Measurements from ENCODE around the gene CAND2. TPM values are rescaled to one million over a fixed set of nuclear protein-coding genes. Genes with fewer than 3 reads are reported as not detected.

The CAND2 gene
- total and polyA plus RNA-seq, 2 of the 8 experiments (the other 6 are each of a cell fraction or from before 2014, with no cell fraction given), result 8.7 TPM

- H3K27me3 ChIP-seq (replicated peaks in 1 of 4; ENCODE audit: control insufficient read depth in 3 of 4, extremely low read depth in 1 of 4, insufficient read depth in 3 of 4, low read length in 3 of 4), result no peaks in the 10 kb centered on the region
- H2BK120ac ChIP-seq (replicated peaks; ENCODE audit: low read depth, low read length), result no peak overlapping the region
- ChIA-PET POLR2A (ENCODE audit: partially characterized antibody) (no interaction called here), CTCF (ENCODE audit: partially characterized antibody) (interaction anchor here (1.6 kb wide), 1 partner anchor 9 kb away, joined by 6 read pairs; no protein-coding TSS in a partner anchor)
- H4K5ac ChIP-seq (ENCODE audit: insufficient read length, low read depth, low read length), result no peak overlapping the region
- H3K23me2 ChIP-seq (ENCODE audit: low read depth, low read length), result no peaks in the 10 kb centered on the region
- H3K4me1 ChIP-seq (replicated peaks in 1 of 4; ENCODE audit: control insufficient read depth in 3 of 4, insufficient read depth in 4 of 4, low read length in 3 of 4), result 0 out of 7 replicates have a peak, but pooled peaks cover 0 to 2% (median 0%) of the 10 kb centered on the region in 4 experiments
- no peak overlapping the region for H2AFZ ChIP-seq (ENCODE audit: low read length)
- 90% methylated on average over 4 of the region's 4 CpGs; no CpG with 5 or more reads in 1 of the 2 experiments for WGBS, 2 experiments (ENCODE audit: extremely low coverage in 1 of 2, insufficient coverage in 1 of 2, insufficient read length in 1 of 2, insufficient replicate concordance in 2 of 2, low coverage in 1 of 2, low lambda C conversion rate in 2 of 2, missing lambda C conversion rate in 1 of 2)
- no peaks in the 10 kb centered on the region for H3K79me2 ChIP-seq (ENCODE audit: control insufficient read depth in 1 of 2, insufficient read depth in 2 of 2, low read length in 2 of 2)
- no peak overlapping the region for H3K23ac ChIP-seq (ENCODE audit: insufficient read length)
- H4K91ac ChIP-seq (replicated peaks; ENCODE audit: insufficient read length, low read length), result no peak overlapping the region
- no peak overlapping the region for H2BK12ac ChIP-seq (ENCODE audit: low read depth, low read length)
- no peak for DNase-seq (ENCODE audit: low read depth in 1 of 2, low spot score in 2 of 2)
- no peak overlapping the region for H3K18ac ChIP-seq (ENCODE audit: extremely low read depth, low read length)
- no peaks in the 10 kb centered on the region for H3K36me3 ChIP-seq (ENCODE audit: control insufficient read depth in 2 of 4, insufficient read depth in 4 of 4, low read length in 3 of 4)
- no peak overlapping the region for H4K8ac ChIP-seq (ENCODE audit: extremely low read depth, insufficient read depth, low read length)
- H2BK15ac ChIP-seq (ENCODE audit: low read length), result no peak overlapping the region
- no peak overlapping the region for H3K27ac ChIP-seq (ENCODE audit: low read depth, low read length)
- H2BK5ac ChIP-seq (ENCODE audit: low read depth, low read length), result no peak overlapping the region
- no peaks in the 10 kb centered on the region for H3K9me3 ChIP-seq (ENCODE audit: insufficient read depth in 2 of 2, low read depth in 1 of 2, low read length in 1 of 2)
- no peak overlapping the region for H2AK5ac ChIP-seq (ENCODE audit: low read depth, low read length)
- FAIRE-seq, result no peak
- H2BK20ac ChIP-seq (ENCODE audit: low read length), result no peak overlapping the region
- H3K4me2 ChIP-seq (ENCODE audit: insufficient read depth in 1 of 2, low read depth in 2 of 2, low read length in 2 of 2), result no peak overlapping the region
- H3K4me3 ChIP-seq (ENCODE audit: extremely low read depth in 1 of 4, insufficient read depth in 2 of 4, low read depth in 3 of 4, low read length in 4 of 4), result no peak overlapping the region
- no peak overlapping the region for H3K4ac ChIP-seq (replicated peaks; ENCODE audit: insufficient read length, low read depth, low read length)
- no peak overlapping the region for H3K56ac ChIP-seq (replicated peaks; ENCODE audit: insufficient read length, low read depth, low read length)
- no peaks in the 10 kb centered on the region for H4K20me1 ChIP-seq (replicated peaks in 1 of 2; ENCODE audit: control insufficient read depth in 1 of 2, insufficient read depth in 2 of 2, low read length in 2 of 2)
- H3K14ac ChIP-seq (ENCODE audit: insufficient read length), result no peak overlapping the region
- H3K9ac ChIP-seq (replicated peaks in 1 of 4; ENCODE audit: extremely low read depth in 1 of 4, low read depth in 3 of 4, low read length in 3 of 4), result no peak overlapping the region
- no peaks in the 10 kb centered on the region for H3K79me1 ChIP-seq (ENCODE audit: low read depth, low read length)
- TF ChIP-seq E2F6 (IDR thresholded peaks at IDR 0.05) (no peak), SUZ12 (IDR thresholded peaks at IDR 0.05; ENCODE audit: low read length) (no peak), TBP (IDR thresholded peaks at IDR 0.05; ENCODE audit: low read depth, low read length) (no peak)
Observed at GRCh38 chr3:12750658-12751071, 45.8 kb upstream of the CAND2 start.

Measured in H1 (cell line).